OCI-LY7 (cell line): ENCODE data around the gene CCDC124. TPM values are rescaled to one million over a fixed set of nuclear protein-coding genes. Genes with fewer than 3 reads are reported as not detected.

Experiments
- BruUV-seq: library from RNA; stranded (reverse); fragments of 400-500 nt; replicated peaks from 2 replicates; lab custom pipeline; 2021; lab: Mats Ljungman, UMichigan
- CTCF ChIA-PET: fragments of 300-600 bp; sonication (Branson Sonifier 250); formaldehyde crosslinking; loops from one replicate; lab custom pipeline; 2022; ENCODE audit warnings: antibody characterized with exemption; ENCODE audit not compliant: unreplicated experiment; lab: Charles Lee
- POLR2A ChIA-PET: fragments of 300-600 bp; sonication (Branson Sonifier 250); formaldehyde crosslinking; loops from one replicate; lab custom pipeline; 2022; ENCODE audit warnings: antibody characterized with exemption; lab: Charles Lee
- DNase-seq: peaks from one replicate; pipeline ENCODE4 v3.0.0-alpha.2; 2015; ENCODE audit warnings: low spot score
- H2AFZ ChIP-seq: fragments of 200-600 bp; sonication (generic), shearing (Covaris generic); 2 replicates; pipeline ENCODE4 v1.6.1; 2014; ENCODE audit warnings: mild to moderate bottlenecking, antibody characterized with exemption, low read length, moderate library complexity
- H3K27ac ChIP-seq: fragments of 200-600 bp; sonication (generic); 2 replicates; pipeline ENCODE4 v1.5.1; 2014; ENCODE audit warnings: mixed run types, low read depth, mild to moderate bottlenecking, moderate library complexity, low read length, inconsistent platforms; ENCODE audit not compliant: poor library complexity, severe bottlenecking
- H3K36me3 ChIP-seq: fragments of 200-600 bp; sonication (generic); 2 replicates; pipeline ENCODE4 v1.6.1; 2014; ENCODE audit warnings: mild to moderate bottlenecking, antibody characterized with exemption, low read length, moderate library complexity, mixed read lengths; ENCODE audit not compliant: insufficient read depth
- H3K4me1 ChIP-seq: fragments of 200-600 bp; sonication (generic); 2 replicates; pipeline ENCODE4 v1.5.1; 2014; ENCODE audit warnings: mild to moderate bottlenecking, low read length; ENCODE audit not compliant: insufficient read depth, poor library complexity, severe bottlenecking
- H3K4me2 ChIP-seq: fragments of 200-600 bp; sonication (generic); 2 replicates; pipeline ENCODE4 v1.6.1; 2014; ENCODE audit warnings: mild to moderate bottlenecking, low read length
- H3K4me3 ChIP-seq: fragments of 200-600 bp; sonication (generic); 2 replicates; pipeline ENCODE4 v1.5.1; 2014; ENCODE audit warnings: mild to moderate bottlenecking, low read depth, low read length; ENCODE audit not compliant: poor library complexity, severe bottlenecking
- H3K79me2 ChIP-seq: fragments of 200-600 bp; sonication (generic); 2 replicates; pipeline ENCODE4 v1.6.1; 2016; ENCODE audit warnings: low read depth, mild to moderate bottlenecking, low read length, moderate library complexity, mixed read lengths; ENCODE audit not compliant: insufficient read depth
- H3K9me2 ChIP-seq: fragments of 200-600 bp; sonication (generic); 2 replicates; pipeline ENCODE4 v1.6.1; 2016; ENCODE audit warnings: mild to moderate bottlenecking, low read length, mixed read lengths; ENCODE audit not compliant: insufficient read depth
- H3K9me3 ChIP-seq: fragments of 200-600 bp; sonication (generic); 2 replicates; pipeline ENCODE4 v1.6.1; 2014; ENCODE audit warnings: mild to moderate bottlenecking, mixed run types, low read length, mixed read lengths
- H4K20me1 ChIP-seq: fragments of 200-600 bp; sonication (generic); 2 replicates; pipeline ENCODE4 v1.6.1; 2014; ENCODE audit warnings: mild to moderate bottlenecking, antibody characterized with exemption, low read length, moderate library complexity, mixed read lengths; ENCODE audit not compliant: insufficient read depth
- EZH2phosphoT487 ChIP-seq: fragments of 200-600 bp; sonication (generic); IDR thresholded peaks from 2 replicates; pipeline ENCODE4 v1.6.1; 2018; ENCODE audit warnings: low read depth, borderline replicate concordance, mild to moderate bottlenecking, mixed run types, antibody characterized with exemption, low read length, moderate library complexity, mixed read lengths
- intact Hi-C: fragments of 100-400 bp; cut with micrococcal nuclease; formaldehyde crosslinking; loops from one replicate; pipeline ENCODE4 v1.10.0; 2022; ENCODE audit not compliant: unreplicated experiment
- total RNA-seq, 2 experiments: library from RNA; depleted of rRNA in 1 of 2; stranded (reverse); fragments of >200 nt in 1 of 2; shearing (Covaris generic) in 1 of 2; gene quantifications; 2 replicates each; pipeline ENCODE4 v1.2.3, GENCODE V29; 2014 to 2022
- TF ChIP-seq, protein P1 (sequence below): fragments of 200-600 bp; sonication (generic); conservative IDR thresholded peaks from 2 replicates; pipeline ENCODE4 v1.5.1; 2014; ENCODE audit warnings: mild to moderate bottlenecking, antibody characterized with exemption, low read length, moderate library complexity, mixed read lengths

Gene CCDC124
- total RNA-seq, 2 experiments from 2014 or later: 57.5 to 106 TPM

DNA sequence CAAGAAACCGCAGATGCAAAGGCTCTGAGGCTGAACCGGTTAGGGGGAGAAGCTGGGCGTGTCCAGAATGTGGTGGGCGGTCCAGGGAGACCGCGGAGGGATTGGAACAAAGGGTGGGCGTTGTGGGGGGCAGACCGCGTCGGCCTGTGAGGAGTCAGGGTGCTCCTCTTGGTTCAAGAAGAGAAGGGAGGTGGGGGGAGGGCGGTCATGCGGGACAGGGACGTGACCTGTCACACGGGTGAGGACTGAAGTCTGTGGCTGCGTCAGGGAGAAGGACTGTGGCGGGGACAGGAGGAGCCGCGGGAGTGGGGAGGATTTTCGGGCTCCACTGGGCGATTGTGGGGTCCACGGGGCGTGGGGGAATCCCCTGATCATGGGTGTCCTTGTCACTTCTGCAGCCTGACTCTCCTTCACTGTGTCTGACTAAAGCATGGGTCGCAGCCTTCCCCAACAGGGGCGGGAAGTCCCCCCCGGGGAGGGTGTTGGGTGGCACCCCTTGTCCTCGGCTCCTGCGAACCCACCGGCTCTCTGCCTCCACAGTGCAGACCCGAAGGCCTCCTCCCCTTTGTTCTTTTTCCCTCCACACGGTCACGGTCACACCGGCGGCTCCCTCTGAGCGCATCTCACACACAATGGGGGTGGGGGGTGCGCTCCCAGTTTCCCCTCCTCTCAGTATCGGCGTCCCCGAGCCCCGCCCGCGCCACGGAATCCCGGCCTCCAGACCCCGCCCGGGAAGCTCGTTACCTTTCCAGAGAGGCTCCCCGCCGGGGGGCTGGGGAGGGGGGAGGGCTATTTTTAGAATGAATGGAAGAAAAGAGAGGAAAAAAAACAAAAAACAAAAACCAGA, 17.7 kb downstream of the CCDC124 start:
- POLR2A ChIA-PET: no interaction called here
- peak overlapping the region; percentile 54 for H3K4me2 ChIP-seq
- BruUV-seq: no TSS peak

DNA sequence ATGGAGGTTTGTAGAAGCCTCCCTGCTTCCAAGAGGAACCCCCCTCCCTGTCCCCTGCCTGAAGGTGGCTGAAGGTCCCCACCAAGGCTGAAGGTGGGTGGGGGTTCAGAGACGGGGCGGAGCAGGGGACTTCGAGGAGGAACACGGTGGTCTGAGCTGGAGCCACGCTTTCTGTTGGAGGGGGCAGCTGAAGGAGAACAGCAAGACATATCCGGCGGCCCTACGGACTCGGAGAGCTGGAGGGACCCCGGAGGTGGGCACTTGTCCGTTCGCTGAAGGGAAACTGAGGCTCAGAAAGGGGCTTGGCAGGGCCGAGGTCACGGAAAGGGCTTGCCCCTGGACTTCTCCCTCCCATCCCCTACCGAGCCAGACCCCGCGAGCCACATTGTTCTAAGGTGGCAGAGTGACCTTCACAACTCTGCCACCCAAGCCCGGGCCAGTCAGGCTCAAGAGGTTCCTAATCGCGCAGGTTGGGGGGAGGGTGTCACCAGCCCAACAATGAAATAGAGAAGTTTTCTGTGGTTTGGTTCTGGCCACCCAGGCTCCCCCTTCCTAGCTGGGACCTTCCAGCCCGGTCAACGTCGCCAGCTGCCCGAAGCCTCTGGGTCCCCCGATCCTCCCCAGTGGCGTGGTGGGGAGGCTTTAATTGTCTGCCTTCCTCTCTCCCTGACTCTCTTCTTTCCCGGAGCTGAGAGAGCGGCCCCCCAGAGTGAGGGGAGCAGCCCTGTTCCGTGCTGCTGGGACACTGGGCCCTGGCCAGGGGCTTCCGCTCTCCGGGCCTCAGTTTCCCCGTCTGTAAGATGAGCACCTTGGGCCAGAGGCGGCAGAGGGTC, 18.6 kb downstream of the CCDC124 start:
- POLR2A ChIA-PET: no interaction called here
- Histone ChIP-seq H3K4me3 (no peak overlapping the region), H3K9me2 (no peaks in the 10 kb centered on the region), H3K9me3 (no peaks in the 10 kb centered on the region), H3K4me1 (peaks cover 37% of the 10 kb centered on the region), H2AFZ (no peak overlapping the region), H3K4me2 (peak overlapping the region; percentile 54), H3K36me3 (no peaks in the 10 kb centered on the region), H3K27ac (no peak overlapping the region), H3K79me2 (no peaks in the 10 kb centered on the region), H4K20me1 (no peaks in the 10 kb centered on the region)
- DNase-seq: no peak
- BruUV-seq: no TSS peak
- no peak; the same call in none of the 2 replicates for TF ChIP-seq EZH2phosphoT487
- TF ChIP-seq, protein P1, sequence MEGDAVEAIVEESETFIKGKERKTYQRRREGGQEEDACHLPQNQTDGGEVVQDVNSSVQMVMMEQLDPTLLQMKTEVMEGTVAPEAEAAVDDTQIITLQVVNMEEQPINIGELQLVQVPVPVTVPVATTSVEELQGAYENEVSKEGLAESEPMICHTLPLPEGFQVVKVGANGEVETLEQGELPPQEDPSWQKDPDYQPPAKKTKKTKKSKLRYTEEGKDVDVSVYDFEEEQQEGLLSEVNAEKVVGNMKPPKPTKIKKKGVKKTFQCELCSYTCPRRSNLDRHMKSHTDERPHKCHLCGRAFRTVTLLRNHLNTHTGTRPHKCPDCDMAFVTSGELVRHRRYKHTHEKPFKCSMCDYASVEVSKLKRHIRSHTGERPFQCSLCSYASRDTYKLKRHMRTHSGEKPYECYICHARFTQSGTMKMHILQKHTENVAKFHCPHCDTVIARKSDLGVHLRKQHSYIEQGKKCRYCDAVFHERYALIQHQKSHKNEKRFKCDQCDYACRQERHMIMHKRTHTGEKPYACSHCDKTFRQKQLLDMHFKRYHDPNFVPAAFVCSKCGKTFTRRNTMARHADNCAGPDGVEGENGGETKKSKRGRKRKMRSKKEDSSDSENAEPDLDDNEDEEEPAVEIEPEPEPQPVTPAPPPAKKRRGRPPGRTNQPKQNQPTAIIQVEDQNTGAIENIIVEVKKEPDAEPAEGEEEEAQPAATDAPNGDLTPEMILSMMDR: no peak
- CTCF ChIA-PET: no interaction called here
- intact Hi-C loops: no loop called here

More for the DNA sequence above, 17.7 kb downstream of the CCDC124 start:
- Histone ChIP-seq H3K36me3 (no peaks in the 10 kb centered on the region), H3K9me3 (no peaks in the 10 kb centered on the region), H3K79me2 (no peaks in the 10 kb centered on the region), H3K4me1 (peaks cover 42% of the 10 kb centered on the region), H3K27ac (no peak overlapping the region), H3K4me3 (peak overlapping the region; percentile 29), H4K20me1 (no peaks in the 10 kb centered on the region), H3K9me2 (no peaks in the 10 kb centered on the region), H2AFZ (peak overlapping the region; percentile 5; the same call in 1 of the 2 replicates)
- no peak for DNase-seq
- intact Hi-C loops: no loop called here
- peak; percentile 97; the same call in 1 of the 2 replicates for TF ChIP-seq EZH2phosphoT487
- TF ChIP-seq, protein P1: no peak
- CTCF ChIA-PET: no interaction called here
